ENCODE data around the gene SNX14.
"Not testable (repeated sequence)": the region's sequence is repeated elsewhere in the genome, so short reads cannot be mapped to it uniquely, and the experiment has no call there.

Gene SNX14

GRCh38 chr6:85551264-85551663 is 42.4 kb downstream of the SNX14 start:
- Histone ChIP-seq H3K27ac (ENCODE audit: poor library complexity, severe bottlenecking) (no peak overlapping the region), H3K4me3 (ENCODE audit: severe bottlenecking) (no peak overlapping the region), H3K4me1 (ENCODE audit: insufficient read depth, poor library complexity, severe bottlenecking) (no peaks in the 10 kb centered on the region), H3K36me3 (ENCODE audit: low read depth) (peaks cover 56% of the 10 kb centered on the region), H3K9me3 (ENCODE audit: severe bottlenecking) (no peaks in the 10 kb centered on the region), H3K27me3 (ENCODE audit: insufficient read depth, poor library complexity, severe bottlenecking) (no peaks in the 10 kb centered on the region)
- no peak for TF ChIP-seq CTCF (IDR thresholded peaks at IDR 0.05; ENCODE audit: poor library complexity, severe bottlenecking)
- ATAC-seq (ENCODE audit: low read depth) = no peak
- DNase-seq (ENCODE audit: low spot score) = no peak

- ATAC-seq (ENCODE audit: low read depth) (no peak), DNase-seq (ENCODE audit: low spot score) (no peak)
- no peak overlapping the region for H3K4me3 ChIP-seq (ENCODE audit: severe bottlenecking)
- H3K27me3 ChIP-seq (ENCODE audit: insufficient read depth, poor library complexity, severe bottlenecking) = no peaks in the 10 kb centered on the region
- H3K27ac ChIP-seq (ENCODE audit: poor library complexity, severe bottlenecking) = no peak overlapping the region
- peaks cover 67% of the 10 kb centered on the region for H3K36me3 ChIP-seq (ENCODE audit: low read depth)
- H3K9me3 ChIP-seq (ENCODE audit: severe bottlenecking) = no peaks in the 10 kb centered on the region
- no peak for TF ChIP-seq CTCF (IDR thresholded peaks at IDR 0.05; ENCODE audit: poor library complexity, severe bottlenecking)
- H3K4me1 ChIP-seq (ENCODE audit: insufficient read depth, poor library complexity, severe bottlenecking) = no peaks in the 10 kb centered on the region
Measured at GRCh38 chr6:85547719-85548118, 45.9 kb downstream of the SNX14 start.

GRCh38 chr6:85544776-85545175 is 48.9 kb downstream of the SNX14 start:
- DNase-seq (ENCODE audit: low spot score) (no peak), ATAC-seq (ENCODE audit: low read depth) (no peak)
- Histone ChIP-seq H3K27me3 (ENCODE audit: insufficient read depth, poor library complexity, severe bottlenecking) (no peaks in the 10 kb centered on the region), H3K9me3 (ENCODE audit: severe bottlenecking) (no peaks in the 10 kb centered on the region), H3K27ac (ENCODE audit: poor library complexity, severe bottlenecking) (no peak overlapping the region), H3K36me3 (ENCODE audit: low read depth) (peaks cover 84% of the 10 kb centered on the region), H3K4me1 (ENCODE audit: insufficient read depth, poor library complexity, severe bottlenecking) (no peaks in the 10 kb centered on the region), H3K4me3 (ENCODE audit: severe bottlenecking) (no peak overlapping the region)
- no peak for TF ChIP-seq CTCF (IDR thresholded peaks at IDR 0.05; ENCODE audit: poor library complexity, severe bottlenecking)

- H3K9me3 ChIP-seq (ENCODE audit: severe bottlenecking) = no peaks in the 10 kb centered on the region
- ATAC-seq (ENCODE audit: low read depth) = no peak
- H3K4me1 ChIP-seq (ENCODE audit: insufficient read depth, poor library complexity, severe bottlenecking) = no peaks in the 10 kb centered on the region
- H3K27me3 ChIP-seq (ENCODE audit: insufficient read depth, poor library complexity, severe bottlenecking) = no peaks in the 10 kb centered on the region
- no peak overlapping the region for H3K4me3 ChIP-seq (ENCODE audit: severe bottlenecking)
- DNase-seq (ENCODE audit: low spot score) = no peak
- H3K27ac ChIP-seq (ENCODE audit: poor library complexity, severe bottlenecking) = no peak overlapping the region
- TF ChIP-seq CTCF (IDR thresholded peaks at IDR 0.05; ENCODE audit: poor library complexity, severe bottlenecking) = peak; percentile 84
- peaks cover 59% of the 10 kb centered on the region for H3K36me3 ChIP-seq (ENCODE audit: low read depth)
Measured at GRCh38 chr6:85537055-85537494, 56.6 kb downstream of the SNX14 start.

- H3K4me1 ChIP-seq (ENCODE audit: insufficient read depth, poor library complexity, severe bottlenecking); ATAC-seq (ENCODE audit: low read depth); H3K4me3 ChIP-seq (ENCODE audit: severe bottlenecking); H3K9me3 ChIP-seq (ENCODE audit: severe bottlenecking); H3K27ac ChIP-seq (ENCODE audit: poor library complexity, severe bottlenecking); DNase-seq (ENCODE audit: low spot score); H3K27me3 ChIP-seq (ENCODE audit: insufficient read depth, poor library complexity, severe bottlenecking): not testable (repeated sequence)
- H3K36me3 ChIP-seq (ENCODE audit: low read depth) = peaks cover 56% of the 10 kb centered on the region
Measured at GRCh38 chr6:85524281-85524680, 69.4 kb downstream of the SNX14 start.

Data from RWPE2 (cell line).